GM12874 (cell line): ENCODE data around the gene SLAIN2.

ENCODE experiments used
- CTCF ChIP-seq: IDR thresholded peaks from 2 replicates; pipeline ENCODE4 v1.5.1; 2011; ENCODE audit warnings: low read depth, mild to moderate bottlenecking, control low read depth, low read length, moderate library complexity; ENCODE audit not compliant: insufficient read depth

SLAIN2 gene

GRCh38 chr4:48449151-48449550 is 107.8 kb downstream of the SLAIN2 start:
- TF ChIP-seq CTCF: no peak

GRCh38 chr4:48450740-48451139 is 109.4 kb downstream of the SLAIN2 start:
- TF ChIP-seq CTCF: no peak

GRCh38 chr4:48454591-48454990 is 113.3 kb downstream of the SLAIN2 start:
- no peak for TF ChIP-seq CTCF

- no peak for TF ChIP-seq CTCF
Measured at GRCh38 chr4:48461000-48461399, 119.7 kb downstream of the SLAIN2 start.

- TF ChIP-seq CTCF: no peak
Measured at GRCh38 chr4:48462363-48462762, 121.0 kb downstream of the SLAIN2 start.

- no peak for TF ChIP-seq CTCF
Measured at GRCh38 chr4:48467442-48467841, 126.1 kb downstream of the SLAIN2 start.

GRCh38 chr4:48467891-48468290 is 126.6 kb downstream of the SLAIN2 start:
- TF ChIP-seq CTCF: no peak

- no peak for TF ChIP-seq CTCF
Measured at GRCh38 chr4:48470137-48470536, 128.8 kb downstream of the SLAIN2 start.
